MCF 10A (cell line): ENCODE results near the gene TMEM139. TPM values are rescaled to one million over a fixed set of nuclear protein-coding genes. Genes with fewer than 3 reads are reported as not detected.
A peak's percentile ranks its signal among the peaks of the same experiment; 100 is the strongest.

Experiments
- BruUV-seq: library from RNA; stranded (reverse); fragments of 400-500 nt; replicated peaks from 2 replicates; lab custom pipeline; 2021; lab: Mats Ljungman, UMichigan
- CTCF ChIA-PET: fragments of 300-600 bp; sonication (Branson Sonifier 250); formaldehyde crosslinking; extraction: SDS; loops from one replicate; lab custom pipeline; 2021; ENCODE audit warnings: antibody characterized with exemption, inconsistent platforms; lab: Yijun Ruan, JAX
- POLR2A ChIA-PET: fragments of 300-600, 350-650 bp; sonication (Branson Sonifier 250); formaldehyde crosslinking; extraction: SDS; loops from one replicate; lab custom pipeline; 2020; ENCODE audit warnings: antibody characterized with exemption, inconsistent platforms; lab: Yijun Ruan, JAX
- DNase-seq: peaks from one replicate; pipeline ENCODE4 v3.0.0-alpha.2; 2018; ENCODE audit not compliant: unreplicated experiment
- H3K27ac Mint-ChIP-seq: one replicate; pipeline ENCODE4 v1.8.0; 2022; ENCODE audit warnings: mild to moderate bottlenecking, low read depth, mixed read lengths; ENCODE audit not compliant: unreplicated experiment
- H3K27me3 Mint-ChIP-seq: one replicate; pipeline ENCODE4 v1.8.0; 2022; ENCODE audit warnings: mixed read lengths; ENCODE audit not compliant: insufficient read depth, unreplicated experiment
- H3K36me3 Mint-ChIP-seq: one replicate; pipeline ENCODE4 v1.8.0; 2022; ENCODE audit warnings: mild to moderate bottlenecking, moderate library complexity, mixed read lengths; ENCODE audit not compliant: insufficient read depth, unreplicated experiment
- H3K4me1 Mint-ChIP-seq: one replicate; pipeline ENCODE4 v1.8.0; 2022; ENCODE audit warnings: mixed read lengths; ENCODE audit not compliant: insufficient read depth, unreplicated experiment
- H3K4me3 Mint-ChIP-seq: one replicate; pipeline ENCODE4 v1.8.0; 2022; ENCODE audit warnings: mild to moderate bottlenecking, moderate library complexity, mixed read lengths; ENCODE audit not compliant: unreplicated experiment
- H3K9me3 Mint-ChIP-seq: one replicate; pipeline ENCODE4 v1.8.0; 2022; ENCODE audit warnings: mixed read lengths; ENCODE audit not compliant: unreplicated experiment
- intact Hi-C: fragments of 100-400 bp; cut with micrococcal nuclease; formaldehyde crosslinking; loops from 2 replicates; pipeline ENCODE4 v1.14.1; 2022
- total RNA-seq: library from RNA; stranded (reverse); gene quantifications from 2 replicates; pipeline ENCODE4 v1.2.3, GENCODE V29; 2022
- TF ChIP-seq, protein P1 (sequence below): fragments of 200-600 bp; IDR thresholded peaks from one replicate; pipeline ENCODE4 v1.8.0; 2022; ENCODE audit warnings: antibody characterized with exemption, mild to moderate bottlenecking; ENCODE audit not compliant: unreplicated experiment

TMEM139 gene
- total RNA-seq, 1 experiment from 2014 or later = 9.2 TPM

DNA sequence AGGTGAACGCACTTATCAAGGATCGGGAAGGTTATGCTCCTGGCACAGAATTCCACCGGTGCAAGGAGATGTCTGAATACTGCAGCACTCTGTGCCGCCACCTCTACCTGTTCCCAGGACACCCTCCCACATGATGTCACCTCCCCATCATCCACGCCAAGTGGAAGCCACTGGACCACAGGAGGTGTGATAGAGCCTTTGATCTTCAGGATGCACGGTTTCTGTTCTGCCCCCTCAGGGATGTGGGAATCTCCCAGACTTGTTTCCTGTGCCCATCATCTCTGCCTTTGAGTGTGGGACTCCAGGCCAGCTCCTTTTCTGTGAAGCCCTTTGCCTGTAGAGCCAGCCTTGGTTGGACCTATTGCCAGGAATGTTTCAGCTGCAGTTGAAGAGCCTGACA lies 20.2 kb downstream of the TMEM139 start:
- no peak overlapping the region for H3K27ac Mint-ChIP-seq
- intact Hi-C loops = loop anchor here (1.0 kb wide), 1 partner anchor 65 kb away; no protein-coding TSS in a partner anchor
- H3K27me3 Mint-ChIP-seq = no peaks in the 10 kb centered on the region
- ChIA-PET POLR2A (interaction anchor here (0.6 to 2.5 kb wide), 4 partner anchors 9 to 68 kb away, joined by 3 to 5 read pairs (median 4); partner anchors contain the start of gene GSTK1), CTCF (interaction anchor here (0.6 to 3.7 kb wide), 13 partner anchors 9 to 701 kb away, joined by 3 to 30 read pairs (median 5); partner anchors contain the start of gene CLCN1)
- DNase-seq = no peak
- H3K4me3 Mint-ChIP-seq = no peak overlapping the region
- TF ChIP-seq, protein P1, sequence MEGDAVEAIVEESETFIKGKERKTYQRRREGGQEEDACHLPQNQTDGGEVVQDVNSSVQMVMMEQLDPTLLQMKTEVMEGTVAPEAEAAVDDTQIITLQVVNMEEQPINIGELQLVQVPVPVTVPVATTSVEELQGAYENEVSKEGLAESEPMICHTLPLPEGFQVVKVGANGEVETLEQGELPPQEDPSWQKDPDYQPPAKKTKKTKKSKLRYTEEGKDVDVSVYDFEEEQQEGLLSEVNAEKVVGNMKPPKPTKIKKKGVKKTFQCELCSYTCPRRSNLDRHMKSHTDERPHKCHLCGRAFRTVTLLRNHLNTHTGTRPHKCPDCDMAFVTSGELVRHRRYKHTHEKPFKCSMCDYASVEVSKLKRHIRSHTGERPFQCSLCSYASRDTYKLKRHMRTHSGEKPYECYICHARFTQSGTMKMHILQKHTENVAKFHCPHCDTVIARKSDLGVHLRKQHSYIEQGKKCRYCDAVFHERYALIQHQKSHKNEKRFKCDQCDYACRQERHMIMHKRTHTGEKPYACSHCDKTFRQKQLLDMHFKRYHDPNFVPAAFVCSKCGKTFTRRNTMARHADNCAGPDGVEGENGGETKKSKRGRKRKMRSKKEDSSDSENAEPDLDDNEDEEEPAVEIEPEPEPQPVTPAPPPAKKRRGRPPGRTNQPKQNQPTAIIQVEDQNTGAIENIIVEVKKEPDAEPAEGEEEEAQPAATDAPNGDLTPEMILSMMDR = no peak
- H3K36me3 Mint-ChIP-seq = peaks cover 72% of the 10 kb centered on the region
- H3K4me1 Mint-ChIP-seq = no peaks in the 10 kb centered on the region
- no TSS peak for BruUV-seq
- no peaks in the 10 kb centered on the region for H3K9me3 Mint-ChIP-seq

DNA sequence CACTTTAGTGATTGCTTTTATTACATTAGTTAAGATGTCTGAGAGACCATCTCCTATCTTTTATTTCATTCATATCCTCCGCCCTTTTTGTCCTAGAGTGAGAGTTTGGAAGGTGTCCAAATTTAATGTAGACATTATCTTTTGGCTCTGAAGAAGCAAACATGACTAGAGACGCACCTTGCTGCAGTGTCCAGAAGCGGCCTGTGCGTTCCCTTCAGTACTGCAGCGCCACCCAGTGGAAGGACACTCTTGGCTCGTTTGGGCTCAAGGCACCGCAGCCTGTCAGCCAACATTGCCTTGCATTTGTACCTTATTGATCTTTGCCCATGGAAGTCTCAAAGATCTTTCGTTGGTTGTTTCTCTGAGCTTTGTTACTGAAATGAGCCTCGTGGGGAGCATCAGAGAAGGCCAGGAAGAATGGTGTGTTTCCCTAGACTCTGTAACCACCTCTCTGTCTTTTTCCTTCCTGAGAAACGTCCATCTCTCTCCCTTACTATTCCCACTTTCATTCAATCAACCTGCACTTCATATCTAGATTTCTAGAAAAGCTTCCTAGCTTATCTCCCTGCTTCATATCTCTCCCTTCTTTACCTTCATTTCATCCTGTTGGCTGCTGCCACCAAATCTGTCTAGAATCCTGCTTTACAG lies 20.8 kb downstream of the TMEM139 start:
- POLR2A ChIA-PET = interaction anchor here (0.8 to 2.5 kb wide), 3 partner anchors 10 to 65 kb away, joined by 3 to 5 read pairs (median 4); partner anchors contain the start of gene GSTK1
- DNase-seq = peak; percentile 70
- Mint-ChIP-seq H3K36me3 (peaks cover 73% of the 10 kb centered on the region), H3K9me3 (no peaks in the 10 kb centered on the region), H3K27ac (no peak overlapping the region), H3K27me3 (no peaks in the 10 kb centered on the region), H3K4me3 (no peak overlapping the region), H3K4me1 (no peaks in the 10 kb centered on the region)
- CTCF ChIA-PET = interaction anchor here (0.6 to 3.7 kb wide), 22 partner anchors 9 to 701 kb away, joined by 3 to 30 read pairs (median 4); partner anchors contain the start of genes CASP2 and CLCN1
- TF ChIP-seq, protein P1 = peak; percentile 50
- BruUV-seq = no TSS peak
- intact Hi-C loops = loop anchor here (1.0 kb wide), 1 partner anchor 65 kb away; no protein-coding TSS in a partner anchor

DNA sequence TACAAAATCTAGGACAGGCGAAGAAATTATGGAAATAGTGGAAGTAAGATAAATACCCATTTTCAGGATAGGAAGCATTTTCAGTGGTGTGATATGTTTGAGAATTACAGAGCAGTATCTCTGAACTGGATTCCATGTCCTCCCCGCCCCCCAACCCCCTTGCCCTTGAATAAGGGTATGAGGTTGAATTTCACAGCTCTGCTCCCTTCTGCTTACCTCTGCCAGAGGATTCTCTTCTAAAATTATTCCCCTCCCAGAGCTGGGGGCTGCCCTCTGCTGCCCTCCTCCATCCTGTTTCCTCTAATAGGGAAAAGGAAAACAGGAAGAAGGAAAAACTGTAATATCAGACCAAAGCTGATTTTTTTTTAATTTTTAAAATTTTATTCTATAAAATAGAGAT lies 23.9 kb downstream of the TMEM139 start:
- TF ChIP-seq, protein P1 = no peak
- POLR2A ChIA-PET = interaction anchor here (0.7 to 0.9 kb wide), 2 partner anchors 66 to 178 kb away, joined by 3 to 4 read pairs; no protein-coding TSS in a partner anchor
- H3K36me3 Mint-ChIP-seq = peaks cover 53% of the 10 kb centered on the region
- BruUV-seq = no TSS peak
- peak overlapping the region; percentile 13 for H3K27ac Mint-ChIP-seq
- no peaks in the 10 kb centered on the region for H3K4me1 Mint-ChIP-seq
- H3K27me3 Mint-ChIP-seq = no peaks in the 10 kb centered on the region
- CTCF ChIA-PET = interaction anchor here (0.6 to 2.4 kb wide), 8 partner anchors 9 to 109 kb away, joined by 3 to 25 read pairs (median 4); partner anchors contain the start of gene EPHA1
- no peak for DNase-seq
- no peaks in the 10 kb centered on the region for H3K9me3 Mint-ChIP-seq
- intact Hi-C loops = no loop called here
- no peak overlapping the region for H3K4me3 Mint-ChIP-seq

DNA sequence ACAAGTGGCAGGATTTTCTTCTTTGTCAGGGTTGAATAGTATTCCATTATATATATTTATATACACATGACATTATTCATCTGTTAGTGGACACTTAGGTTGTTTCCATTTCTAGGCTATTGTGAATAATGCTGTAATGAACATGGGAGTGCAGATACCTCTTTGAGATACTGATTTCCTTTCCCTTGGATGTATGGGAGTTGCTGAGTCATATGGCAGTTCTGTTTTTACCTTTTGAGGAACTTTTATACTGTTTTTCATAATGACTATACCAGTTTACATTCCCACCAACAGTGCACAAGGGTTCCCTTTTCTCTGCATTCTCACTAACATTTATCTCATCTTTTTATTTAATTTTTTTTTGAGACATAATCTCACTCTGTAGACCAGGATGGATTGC lies 29.4 kb downstream of the TMEM139 start:
- CTCF ChIA-PET = no interaction called here
- POLR2A ChIA-PET = no interaction called here
- intact Hi-C loops = no loop called here

More for the DNA sequence above, 29.4 kb downstream of the TMEM139 start:
- peaks cover 8% of the 10 kb centered on the region for H3K4me1 Mint-ChIP-seq
- BruUV-seq = no TSS peak
- no peaks in the 10 kb centered on the region for H3K27me3 Mint-ChIP-seq
- H3K9me3 Mint-ChIP-seq = no peaks in the 10 kb centered on the region
- H3K4me3 Mint-ChIP-seq = no peak overlapping the region
- DNase-seq = no peak
- TF ChIP-seq, protein P1 = no peak
- H3K36me3 Mint-ChIP-seq = peaks cover 6% of the 10 kb centered on the region
- no peak overlapping the region for H3K27ac Mint-ChIP-seq
